Endodermal cell (in vitro differentiated cells): ENCODE data around the gene SLC6A1. TPM values are rescaled to one million over a fixed set of nuclear protein-coding genes. Genes with fewer than 3 reads are reported as not detected.

Experiments
- DNase-seq: peaks from one replicate; pipeline ENCODE4 v3.0.0-alpha.2; 2017
- H3K27ac ChIP-seq: 2 replicates; pipeline ENCODE4 v1.5.1; 2013; ENCODE audit warnings: mild to moderate bottlenecking, low read depth, low read length, moderate library complexity
- H3K27me3 ChIP-seq: 2 replicates; pipeline ENCODE4 v1.6.1; 2013; ENCODE audit warnings: mild to moderate bottlenecking, low read length, moderate library complexity; ENCODE audit not compliant: insufficient read depth, control insufficient read depth, poor library complexity, severe bottlenecking
- H3K36me3 ChIP-seq: 2 replicates; pipeline ENCODE4 v1.7.0; 2013; ENCODE audit warnings: mild to moderate bottlenecking, low read length, moderate library complexity; ENCODE audit not compliant: control insufficient read depth, insufficient read depth
- H3K4me1 ChIP-seq: one replicate; pipeline ENCODE4 v1.7.0; 2013; ENCODE audit warnings: low read length; ENCODE audit not compliant: control insufficient read depth, insufficient read depth
- H3K4me3 ChIP-seq: 2 replicates; pipeline ENCODE4 v1.5.1; 2013; ENCODE audit warnings: mild to moderate bottlenecking, low read length, moderate library complexity
- H3K9ac ChIP-seq: 2 replicates; pipeline ENCODE4 v1.6.1; 2013; ENCODE audit warnings: mild to moderate bottlenecking, low read length, moderate library complexity; ENCODE audit not compliant: poor library complexity, severe bottlenecking; ENCODE audit errors: extremely low read depth
- H3K9me3 ChIP-seq: 2 replicates; pipeline ENCODE4 v1.6.1; 2013; ENCODE audit warnings: mild to moderate bottlenecking, low read length, moderate library complexity; ENCODE audit not compliant: control insufficient read depth
- H3K27ac Mint-ChIP-seq: 2 replicates; pipeline ENCODE4 v1.8.0; 2020; ENCODE audit warnings: mixed read lengths
- H3K27me3 Mint-ChIP-seq: 2 replicates; pipeline ENCODE4 v1.8.0; 2021; ENCODE audit warnings: mild to moderate bottlenecking, mixed read lengths; ENCODE audit not compliant: insufficient read depth
- H3K36me3 Mint-ChIP-seq: 2 replicates; pipeline ENCODE4 v1.8.0; 2020; ENCODE audit warnings: low read depth, mixed read lengths
- H3K4me1 Mint-ChIP-seq: 2 replicates; pipeline ENCODE4 v1.8.0; 2020; ENCODE audit warnings: mixed read lengths
- H3K4me3 Mint-ChIP-seq: 2 replicates; pipeline ENCODE4 v1.8.0; 2020; ENCODE audit warnings: mild to moderate bottlenecking, moderate library complexity, mixed read lengths
- H3K9me3 Mint-ChIP-seq: 2 replicates; pipeline ENCODE4 v1.8.0; 2020; ENCODE audit warnings: mild to moderate bottlenecking, mixed read lengths
- CTCF ChIP-seq: fragments of 200-600 bp; sonication (generic); conservative IDR thresholded peaks from 2 replicates; pipeline ENCODE4 v1.5.0; 2021; ENCODE audit warnings: antibody characterized with exemption, mild to moderate bottlenecking
- WGBS, 2 experiments: methylation state at CpG; one replicate each; pipeline versions ENCODE4 v1.1.5 to v1.1.7; 2013; ENCODE audit warnings: missing lambda C conversion rate in 2 of 2, mixed read lengths in 1 of 2; ENCODE audit not compliant: insufficient coverage in 1 of 2, insufficient read length in 1 of 2; 5-methylcytosine and 5-hydroxymethylcytosine counted together
- total RNA-seq, 2 donors: library from RNA; stranded (reverse); fragmentation: NEBNext Ultra II Directional in 1 of 2; extraction: Animal tissue kit (Norgen Biotek cat#: 25700) in 1 of 2; gene quantifications; 2 replicates in 1 of 2; 3 replicates in 1 of 2; pipeline ENCODE4 v1.2.1, GENCODE V29; 2021

Gene SLC6A1
- total RNA-seq, 2 donors from 2014 or later, result 0.42 to 3.6 TPM

- TF ChIP-seq CTCF, result no peak
- peaks cover 41% of the 10 kb centered on the region for H3K27me3 Mint-ChIP-seq
- H3K4me1 ChIP-seq, result no peaks in the 10 kb centered on the region
- H3K9me3 ChIP-seq, result no peaks in the 10 kb centered on the region
- H3K9me3 Mint-ChIP-seq, result peaks cover 2% of the 10 kb centered on the region
- H3K4me3 Mint-ChIP-seq, result no peak overlapping the region
- no peak overlapping the region for H3K27ac Mint-ChIP-seq
- H3K27ac ChIP-seq, result no peak overlapping the region
- no peak overlapping the region for H3K9ac ChIP-seq
- 83 to 88% methylated on average over 4 to 5 of the region's 5 CpGs for WGBS, 2 experiments
- H3K27me3 ChIP-seq, result peaks cover 28% of the 10 kb centered on the region
- no peaks in the 10 kb centered on the region for H3K36me3 Mint-ChIP-seq
- peaks cover 33% of the 10 kb centered on the region for H3K4me1 Mint-ChIP-seq
- no peak for DNase-seq
- no peaks in the 10 kb centered on the region for H3K36me3 ChIP-seq
- H3K4me3 ChIP-seq, result no peak overlapping the region
Observed at GRCh38 chr3:10981961-10982360, 10.6 kb upstream of the SLC6A1 start.

GRCh38 chr3:10982782-10983181, 9.8 kb upstream of the SLC6A1 start:
- Mint-ChIP-seq H3K4me1 (peaks cover 37% of the 10 kb centered on the region), H3K9me3 (peaks cover 2% of the 10 kb centered on the region), H3K36me3 (no peaks in the 10 kb centered on the region), H3K4me3 (no peak overlapping the region), H3K27ac (no peak overlapping the region), H3K27me3 (peaks cover 41% of the 10 kb centered on the region)
- 64 to 76% methylated on average over 4 of the region's 4 CpGs for WGBS, 2 experiments
- no peaks in the 10 kb centered on the region for H3K9me3 ChIP-seq
- H3K36me3 ChIP-seq, result no peaks in the 10 kb centered on the region
- H3K27me3 ChIP-seq, result peaks cover 28% of the 10 kb centered on the region
- no peaks in the 10 kb centered on the region for H3K4me1 ChIP-seq
- H3K9ac ChIP-seq, result no peak overlapping the region
- H3K27ac ChIP-seq, result no peak overlapping the region
- no peak for TF ChIP-seq CTCF
- no peak for DNase-seq
- no peak overlapping the region for H3K4me3 ChIP-seq

- 28 to 30% methylated on average over 5 to 7 of the region's 7 CpGs for WGBS, 2 experiments
- Mint-ChIP-seq H3K4me3 (no peak overlapping the region), H3K9me3 (peaks cover 2% of the 10 kb centered on the region), H3K27me3 (peaks cover 40% of the 10 kb centered on the region), H3K4me1 (peaks cover 37% of the 10 kb centered on the region), H3K27ac (no peak overlapping the region), H3K36me3 (no peaks in the 10 kb centered on the region)
- Histone ChIP-seq H3K9ac (no peak overlapping the region), H3K9me3 (no peaks in the 10 kb centered on the region), H3K36me3 (no peaks in the 10 kb centered on the region), H3K27ac (no peak overlapping the region), H3K4me3 (no peak overlapping the region), H3K27me3 (peaks cover 28% of the 10 kb centered on the region), H3K4me1 (no peaks in the 10 kb centered on the region)
- peak; percentile 90 for DNase-seq
- TF ChIP-seq CTCF, result peak; percentile 94
Observed at GRCh38 chr3:10983219-10983916, 9.2 kb upstream of the SLC6A1 start.
